CD1c-positive myeloid dendritic cell (primary cell): ENCODE measurements around the gene TBX4.
"Not testable (repeated sequence)": the region's sequence is repeated elsewhere in the genome, so short reads cannot be mapped to it uniquely, and the experiment has no call there.

Source experiments
- DNase-seq: peaks from one replicate; pipeline ENCODE4 v3.0.0-alpha.2; 2016; ENCODE audit errors: extremely low spot score

The TBX4 gene

GRCh38 chr17:61498042-61498994 is 46.1 kb downstream of the TBX4 start:
- no peak for DNase-seq

DNA sequence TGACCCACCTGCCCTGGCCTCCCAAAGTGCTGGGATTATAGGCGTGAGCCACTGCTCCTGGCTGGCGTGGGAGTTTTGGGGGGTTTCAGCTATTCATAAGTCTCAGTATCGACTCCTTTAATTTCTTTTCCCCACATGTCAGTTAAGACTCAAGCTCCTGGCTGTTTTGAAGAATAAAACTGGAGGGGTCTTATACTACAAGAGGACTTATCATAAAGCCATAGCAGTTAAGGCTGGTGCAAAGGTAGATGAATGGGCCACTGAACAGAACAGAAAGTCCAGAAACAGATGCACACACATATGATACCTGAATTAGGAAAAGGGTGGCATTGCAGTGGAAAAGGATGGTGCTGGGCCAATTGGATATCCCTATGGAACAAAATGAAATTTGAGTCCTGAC is 47.4 kb downstream of the TBX4 start:
- no peak for DNase-seq

DNA sequence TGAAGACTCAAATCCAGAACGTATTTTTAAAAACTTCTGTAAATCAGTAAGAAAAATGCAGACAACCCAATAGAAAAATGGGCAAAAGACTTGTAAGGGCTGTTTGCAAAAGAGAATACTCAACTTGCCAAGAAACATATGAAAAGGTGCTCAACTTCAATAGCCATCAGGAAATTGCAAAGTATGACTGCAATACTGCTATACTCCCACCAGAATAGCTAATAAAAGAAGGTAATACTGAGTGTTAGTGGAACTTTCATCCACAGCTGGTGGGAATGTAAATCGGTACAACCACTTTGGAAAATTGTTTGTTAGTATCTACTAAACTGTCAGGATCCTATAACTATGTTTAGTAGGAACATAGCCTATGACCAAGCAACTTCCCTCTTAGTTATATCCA is 48.1 kb downstream of the TBX4 start:
- DNase-seq: no peak

DNA sequence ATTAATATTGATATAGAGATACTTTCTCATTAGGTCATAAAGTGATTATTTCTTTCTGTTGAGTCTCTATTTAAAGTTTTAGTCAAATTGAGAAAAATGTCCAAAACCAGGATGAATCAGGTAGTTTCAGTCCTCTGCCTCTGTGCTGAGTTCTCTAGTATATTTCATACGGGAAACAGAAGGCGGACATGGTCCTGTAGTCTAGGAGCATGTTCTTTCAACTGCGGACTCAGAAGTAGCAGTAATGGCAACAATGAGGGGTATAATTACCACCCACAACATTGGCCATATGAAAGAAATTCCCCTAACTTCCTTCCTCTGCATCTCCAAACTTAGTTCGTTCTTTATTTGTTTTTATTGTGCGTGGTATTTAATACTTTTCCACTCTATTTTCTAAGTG is 50.1 kb downstream of the TBX4 start:
- DNase-seq: no peak

DNA sequence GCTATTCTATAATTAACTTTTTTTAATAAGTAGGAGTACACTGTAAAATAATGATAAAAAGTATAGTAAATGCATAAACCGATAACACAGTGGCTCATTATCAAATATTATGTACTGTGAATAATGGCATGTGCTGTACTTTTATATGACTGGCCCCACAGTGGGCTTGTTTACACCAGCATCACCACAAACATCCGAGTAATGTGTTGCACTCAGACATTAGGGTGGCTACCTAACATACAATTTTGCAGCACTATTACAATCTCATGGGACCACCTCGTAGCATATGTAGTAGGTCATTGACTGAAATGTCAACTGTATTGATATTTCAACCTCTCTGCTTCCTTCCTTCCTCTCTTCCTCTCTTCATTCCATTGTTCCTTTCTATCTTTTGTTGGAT is 51.7 kb downstream of the TBX4 start:
- no peak for DNase-seq

DNA sequence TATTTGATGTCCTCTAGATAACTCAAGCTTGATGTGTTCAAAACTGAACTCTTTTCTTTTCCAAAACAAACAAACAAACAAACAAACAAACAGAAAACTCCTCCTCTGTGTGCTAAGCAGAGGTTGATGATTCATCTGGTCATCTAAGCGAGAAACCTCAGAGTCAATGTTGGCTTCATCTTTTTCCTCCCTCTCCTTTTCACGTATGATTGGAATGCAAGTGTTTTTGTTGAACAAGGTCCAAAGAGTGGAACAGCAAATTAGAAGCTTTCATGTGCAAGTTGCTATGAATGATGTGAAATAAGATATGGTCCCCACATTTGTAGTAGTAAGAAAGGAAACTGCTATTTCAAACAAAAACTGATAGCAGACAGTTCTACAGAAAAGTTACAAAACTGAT is 52.5 kb downstream of the TBX4 start:
- no peak for DNase-seq

- DNase-seq: no peak
Observed at GRCh38 chr17:61505846-61506627, 53.8 kb downstream of the TBX4 start.

- no peak for DNase-seq
Observed at GRCh38 chr17:61507383-61508066, 55.3 kb downstream of the TBX4 start.

DNA sequence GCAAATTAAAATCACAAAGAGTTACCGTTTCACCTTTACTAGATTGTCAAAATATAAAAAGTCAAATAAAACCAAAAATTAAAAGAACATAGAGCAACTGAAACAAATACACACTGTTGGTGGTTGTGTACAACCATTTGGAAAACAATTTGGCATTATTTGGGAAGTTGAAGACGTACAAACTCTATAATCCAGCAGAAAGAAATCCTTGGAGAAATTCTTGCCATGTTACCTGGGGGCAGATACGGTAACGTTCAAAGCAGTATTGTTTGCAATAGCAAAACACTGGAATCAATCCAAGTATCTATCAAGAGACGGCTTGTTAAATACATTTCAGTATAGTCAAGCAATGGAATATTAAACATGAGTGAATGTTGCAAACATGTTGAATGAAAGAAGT is 56.7 kb downstream of the TBX4 start:
- no peak for DNase-seq

DNA sequence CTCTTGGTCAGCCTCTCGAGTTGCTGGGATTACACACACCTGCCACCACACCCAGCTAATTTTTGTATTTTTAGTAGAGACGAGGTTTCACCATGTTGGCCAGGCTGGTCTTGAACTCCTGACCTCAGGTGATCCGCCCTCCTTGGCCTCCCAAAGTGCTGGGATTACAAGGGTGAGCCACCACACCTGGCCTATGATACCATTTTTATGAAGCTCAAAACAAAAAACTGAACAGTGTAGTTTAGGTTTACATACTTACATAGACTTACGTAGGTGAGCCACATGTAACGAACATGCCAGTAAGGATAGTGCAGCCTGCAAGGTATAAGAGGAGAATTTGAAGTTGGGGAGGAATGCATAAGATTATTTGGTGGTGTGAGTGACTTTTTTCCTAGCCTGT is 57.2 kb downstream of the TBX4 start:
- not testable (repeated sequence) for DNase-seq

GRCh38 chr17:61510237-61510636 is 58.0 kb downstream of the TBX4 start:
- no peak for DNase-seq

GRCh38 chr17:61510991-61511390 is 58.8 kb downstream of the TBX4 start:
- no peak for DNase-seq

DNA sequence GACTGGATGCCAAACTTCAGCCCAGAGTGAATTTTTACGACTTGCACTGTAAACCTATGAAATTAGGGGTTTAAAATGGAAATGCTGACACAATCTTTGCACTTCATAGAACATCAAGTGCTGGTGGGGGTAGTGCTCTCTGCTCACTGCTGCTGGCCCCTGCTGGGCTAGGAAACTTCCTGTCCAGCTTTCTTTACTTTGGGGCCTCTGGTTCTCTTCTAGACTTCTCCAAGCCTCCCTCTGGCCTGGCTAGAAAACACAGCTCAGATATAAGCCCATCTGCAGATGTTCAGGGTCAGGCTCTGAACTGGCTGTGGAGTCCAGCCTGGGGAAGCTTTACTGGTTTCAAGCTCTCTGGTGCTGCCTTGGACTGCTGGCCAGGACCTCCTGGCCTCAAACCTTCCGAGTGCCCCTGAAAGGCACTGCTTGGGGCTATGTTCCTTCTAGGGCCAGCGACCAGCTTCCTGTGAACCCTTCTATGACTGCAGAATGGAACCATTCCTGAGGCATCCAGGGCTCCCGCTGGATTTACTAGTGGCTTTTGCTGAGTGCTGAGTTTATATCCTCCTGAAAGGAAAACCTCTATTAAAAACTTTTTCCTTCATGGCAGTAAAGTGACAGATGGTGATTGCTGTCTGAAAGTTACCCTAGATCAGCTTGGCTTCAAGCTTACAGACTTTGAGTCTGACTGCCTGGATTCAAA is 59.4 kb downstream of the TBX4 start:
- no peak for DNase-seq

- DNase-seq: no peak
Observed at GRCh38 chr17:61514491-61514890, 62.3 kb downstream of the TBX4 start.

DNA sequence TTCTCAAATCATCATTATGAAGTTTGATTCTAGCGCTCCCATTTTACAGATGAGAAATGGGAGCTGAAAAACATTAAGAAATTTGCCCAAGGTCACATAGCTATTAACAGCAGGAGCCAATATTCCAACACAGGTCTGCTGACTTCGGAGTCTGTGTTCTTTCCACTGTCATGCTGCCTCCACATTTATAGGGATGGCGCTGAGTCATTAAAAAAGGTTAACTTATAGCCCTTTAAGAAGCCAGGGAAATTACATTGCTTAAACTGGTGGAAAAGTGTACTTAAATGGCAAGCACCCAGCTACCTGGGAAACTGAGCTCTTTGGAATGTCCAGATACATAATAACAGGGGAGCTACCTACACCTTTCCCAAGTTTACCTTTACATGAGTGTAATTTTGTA is 65.0 kb downstream of the TBX4 start:
- no peak for DNase-seq

DNA sequence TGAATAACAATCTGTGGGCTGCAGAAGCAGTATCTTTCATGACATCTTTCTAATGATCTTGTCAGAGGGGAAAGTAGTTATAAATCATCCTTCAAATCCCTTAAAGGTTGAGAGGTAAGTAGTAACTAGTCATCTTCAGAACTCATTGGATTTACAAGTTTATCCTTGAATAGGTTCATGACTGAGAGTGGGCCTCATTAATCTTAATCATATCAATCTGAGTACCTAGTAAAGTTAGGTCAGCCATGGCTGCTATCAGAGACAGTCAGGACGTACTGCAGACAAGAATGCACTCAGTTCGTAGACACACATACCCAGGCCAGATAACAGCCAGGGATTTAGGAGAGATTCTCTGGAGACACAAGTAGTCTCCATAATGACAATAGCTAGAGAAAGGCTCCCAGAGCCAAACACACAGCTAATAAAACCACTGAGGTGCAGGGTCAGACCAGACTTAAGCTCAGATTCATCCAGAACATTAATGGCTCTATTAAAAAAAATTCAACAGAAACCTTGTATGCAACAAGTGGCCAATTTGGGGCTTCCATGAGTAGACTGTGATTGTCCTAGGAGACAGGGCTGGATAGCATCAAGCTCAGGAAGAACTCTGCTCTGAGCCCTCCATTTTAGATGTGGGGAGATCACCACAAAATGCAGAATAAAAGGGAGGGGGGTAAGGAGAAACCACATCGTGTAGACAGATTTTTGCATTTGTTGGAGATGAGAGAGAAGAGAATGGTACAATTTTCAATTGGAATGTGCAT is 65.8 kb downstream of the TBX4 start:
- DNase-seq: no peak

- no peak for DNase-seq
Observed at GRCh38 chr17:61519139-61519538, 66.9 kb downstream of the TBX4 start.

DNA sequence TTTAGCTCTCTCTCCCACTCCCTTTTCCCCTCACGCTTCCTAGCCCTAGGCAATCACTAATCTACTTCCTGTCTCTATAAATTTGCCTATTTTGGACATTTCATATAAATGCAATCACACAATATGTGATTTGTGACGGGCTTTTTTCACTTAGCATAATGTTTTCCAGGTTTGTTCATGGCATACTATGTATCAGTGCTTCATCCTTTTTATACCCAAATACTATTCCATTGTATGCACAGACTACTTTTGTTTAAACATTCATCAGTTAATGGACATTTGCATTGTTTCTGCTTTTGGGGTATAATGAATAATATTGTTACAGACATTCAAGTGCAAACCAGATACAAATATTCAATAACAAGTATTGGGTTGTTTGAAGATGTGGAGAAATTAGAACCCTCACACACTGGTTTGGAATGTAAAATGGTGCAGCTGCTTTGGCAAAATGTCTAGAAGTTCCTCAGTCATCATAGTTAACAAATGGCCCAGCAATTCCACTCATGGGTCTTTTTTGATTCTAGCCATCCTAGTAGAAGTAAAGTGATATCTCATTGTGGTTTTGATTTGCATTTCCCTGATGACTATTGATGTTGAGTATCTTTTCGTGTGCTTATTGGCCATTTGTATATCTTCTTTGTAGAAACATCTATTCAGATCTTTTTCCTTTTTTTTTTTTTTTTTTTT is 67.7 kb downstream of the TBX4 start:
- no peak for DNase-seq

DNA sequence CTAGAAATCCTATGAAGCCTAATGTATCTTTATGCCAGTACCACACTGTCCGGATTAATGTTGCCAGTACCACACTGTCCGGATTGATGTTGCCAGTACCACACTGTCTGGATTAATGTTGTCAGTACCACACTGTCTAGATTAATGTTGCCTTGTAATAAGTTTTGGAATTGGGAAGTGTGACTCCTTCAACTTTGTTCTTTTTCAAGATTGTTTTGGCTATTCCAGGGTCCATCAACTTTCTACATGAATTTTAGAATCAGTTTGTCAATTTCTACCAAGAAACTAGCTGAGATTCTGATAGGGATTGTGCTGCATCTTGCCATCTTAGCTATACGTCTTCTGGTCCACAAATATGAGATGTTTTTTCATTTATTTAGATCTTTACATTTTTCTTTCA is 68.7 kb downstream of the TBX4 start:
- DNase-seq: no peak

DNA sequence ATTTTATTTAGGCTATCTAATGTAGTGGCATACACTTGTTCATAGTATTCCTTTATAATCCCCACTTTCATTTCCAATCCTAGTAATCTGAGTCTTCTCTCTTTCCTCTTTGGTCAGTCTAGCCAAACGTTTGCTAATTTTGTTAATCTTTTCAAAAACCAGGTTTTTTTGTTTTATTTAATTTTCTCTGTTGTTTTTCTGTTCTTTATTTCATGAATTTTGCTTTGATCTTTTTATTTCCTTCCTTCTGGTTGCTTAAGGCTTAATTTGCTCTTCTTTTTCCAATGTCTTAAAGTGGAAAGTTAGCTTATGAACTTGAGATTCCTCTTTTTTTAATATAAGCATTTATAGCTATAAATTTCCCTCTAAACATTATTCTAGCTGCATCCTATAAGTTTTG is 69.9 kb downstream of the TBX4 start:
- DNase-seq: no peak
